DND-41 (cell line): ENCODE measurements around the gene FHIT.

Experiments
- CTCF ChIP-seq: IDR thresholded peaks from 2 replicates; pipeline ENCODE4 v1.5.1; 2012; ENCODE audit warnings: borderline replicate concordance, low read length, moderate library complexity, mild to moderate bottlenecking; ENCODE audit not compliant: poor library complexity, severe bottlenecking; ENCODE audit errors: extremely low read depth
- EZH2 ChIP-seq: IDR thresholded peaks from 3 replicates; pipeline ENCODE4 v1.6.1; 2012; ENCODE audit warnings: borderline replicate concordance, low read depth, mild to moderate bottlenecking, moderate library complexity, low read length, inconsistent platforms; ENCODE audit not compliant: severe bottlenecking

GRCh38 chr3:60578936-60579335, 672.3 kb downstream of the FHIT start:
- TF ChIP-seq EZH2 (no peak), CTCF (no peak)
